Mucosa of rectum (tissue), 2 donors: Measurements from ENCODE around the gene TJP3.

Experiments used
- H3K27ac ChIP-seq, 2 donors: one replicate each; pipeline ENCODE4 v1.7.0; 2013; ENCODE audit warnings: inconsistent platforms in 2 of 2, low read depth in 2 of 2, low read length in 2 of 2
- H3K27me3 ChIP-seq, 2 donors: one replicate each; pipeline ENCODE4 v1.7.0; 2013; ENCODE audit warnings: low read length in 2 of 2; ENCODE audit not compliant: control insufficient read depth in 2 of 2, insufficient read depth in 2 of 2
- H3K36me3 ChIP-seq, 2 donors: one replicate each; pipeline ENCODE4 v1.7.0; 2013; ENCODE audit warnings: low read length in 2 of 2; ENCODE audit not compliant: control insufficient read depth in 2 of 2, insufficient read depth in 2 of 2
- H3K4me1 ChIP-seq, 2 donors: one replicate each; pipeline ENCODE4 v1.7.0; 2013; ENCODE audit warnings: low read length in 2 of 2, mild to moderate bottlenecking in 1 of 2; ENCODE audit not compliant: control insufficient read depth in 2 of 2, insufficient read depth in 2 of 2
- H3K4me3 ChIP-seq, 2 donors: one replicate each; pipeline ENCODE4 v1.7.0; 2013; ENCODE audit warnings: low read length in 2 of 2
- H3K9ac ChIP-seq, 2 donors: one replicate each; pipeline ENCODE4 v1.7.0; 2013; ENCODE audit warnings: low read length in 2 of 2, low read depth in 1 of 2, mild to moderate bottlenecking in 1 of 2
- H3K9me3 ChIP-seq, 2 donors: one replicate each; pipeline ENCODE4 v1.7.0; 2013; ENCODE audit warnings: low read length in 2 of 2; ENCODE audit not compliant: control insufficient read depth in 2 of 2
- donor health status: healthy.
- donor health status: Normal muscosa, but diverticular disease.

Gene TJP3

GRCh38 chr19:3768015-3768747 is 60.0 kb downstream of the TJP3 start:
- no peaks in the 10 kb centered on the region for H3K9me3 ChIP-seq
- no peaks in the 10 kb centered on the region for H3K27me3 ChIP-seq
- no peak overlapping the region for H3K9ac ChIP-seq
- H3K4me3 ChIP-seq: no peak overlapping the region
- no peak overlapping the region for H3K27ac ChIP-seq
- peaks cover 3% of the 10 kb centered on the region in 2 donors for H3K4me1 ChIP-seq
- peaks cover 18 to 25% of the 10 kb centered on the region in 2 donors for H3K36me3 ChIP-seq

GRCh38 chr19:3768748-3769099 is 60.5 kb downstream of the TJP3 start:
- no peaks in the 10 kb centered on the region for H3K9me3 ChIP-seq
- no peak overlapping the region for H3K27ac ChIP-seq
- no peak overlapping the region for H3K4me3 ChIP-seq
- H3K36me3 ChIP-seq: peaks cover 18 to 25% of the 10 kb centered on the region in 2 donors
- H3K27me3 ChIP-seq: no peaks in the 10 kb centered on the region
- no peaks in the 10 kb centered on the region for H3K4me1 ChIP-seq
- H3K9ac ChIP-seq: no peak overlapping the region

GRCh38 chr19:3769494-3769893 is 61.3 kb downstream of the TJP3 start:
- Histone ChIP-seq H3K9me3 (no peaks in the 10 kb centered on the region), H3K4me1 (no peaks in the 10 kb centered on the region), H3K4me3 (no peak overlapping the region), H3K36me3 (peaks cover 18 to 25% of the 10 kb centered on the region in 2 donors), H3K9ac (no peak overlapping the region), H3K27me3 (no peaks in the 10 kb centered on the region), H3K27ac (no peak overlapping the region)

- H3K27ac ChIP-seq: no peak overlapping the region
- H3K27me3 ChIP-seq: no peaks in the 10 kb centered on the region
- H3K9me3 ChIP-seq: no peaks in the 10 kb centered on the region
- H3K4me3 ChIP-seq: no peak overlapping the region
- peaks cover 14 to 21% of the 10 kb centered on the region in 2 donors for H3K36me3 ChIP-seq
- no peak overlapping the region for H3K9ac ChIP-seq
- H3K4me1 ChIP-seq: no peaks in the 10 kb centered on the region
Observed at GRCh38 chr19:3770136-3770999, 62.2 kb downstream of the TJP3 start.

- Histone ChIP-seq H3K9ac (no peak overlapping the region), H3K27me3 (no peaks in the 10 kb centered on the region), H3K27ac (no peak overlapping the region), H3K4me1 (no peaks in the 10 kb centered on the region), H3K9me3 (no peaks in the 10 kb centered on the region), H3K36me3 (peaks cover 14 to 20% of the 10 kb centered on the region in 2 donors), H3K4me3 (no peak overlapping the region)
Observed at GRCh38 chr19:3771000-3771905, 63.1 kb downstream of the TJP3 start.

GRCh38 chr19:3771906-3772455 is 63.8 kb downstream of the TJP3 start, which contains the start of gene RAX2:
Gene RAX2 (minus strand): TSS chr19:3772228. CDS start chr19:3771742, 486 bp downstream.
- H3K9ac ChIP-seq: no peak within 1 kb of the TSS
- no peak within 1 kb of the TSS for H3K27ac ChIP-seq
- peaks cover 8 to 13% of the 10 kb centered on the region in 2 donors for H3K36me3 ChIP-seq
- no peaks in the 10 kb centered on the region for H3K27me3 ChIP-seq
- no peaks in the 10 kb centered on the region for H3K9me3 ChIP-seq
- no peak within 1 kb of the TSS for H3K4me3 ChIP-seq
- H3K4me1 ChIP-seq: no peaks in the 10 kb centered on the region

- H3K4me1 ChIP-seq: no peaks in the 10 kb centered on the region
- H3K9ac ChIP-seq: no peak overlapping the region
- H3K4me3 ChIP-seq: no peak overlapping the region
- no peaks in the 10 kb centered on the region for H3K9me3 ChIP-seq
- no peak overlapping the region for H3K27ac ChIP-seq
- H3K27me3 ChIP-seq: no peaks in the 10 kb centered on the region
- no peaks in the 10 kb centered on the region for H3K36me3 ChIP-seq
Observed at GRCh38 chr19:3773814-3774515, 65.8 kb downstream of the TJP3 start.

- Histone ChIP-seq H3K9me3 (no peaks in the 10 kb centered on the region), H3K27ac (no peak overlapping the region), H3K36me3 (no peaks in the 10 kb centered on the region), H3K4me3 (no peak overlapping the region), H3K27me3 (no peaks in the 10 kb centered on the region), H3K9ac (no peak overlapping the region), H3K4me1 (no peaks in the 10 kb centered on the region)
Observed at GRCh38 chr19:3774621-3775373, 66.6 kb downstream of the TJP3 start.

- H3K4me1 ChIP-seq: no peaks in the 10 kb centered on the region
- no peak overlapping the region for H3K27ac ChIP-seq
- no peaks in the 10 kb centered on the region for H3K36me3 ChIP-seq
- H3K27me3 ChIP-seq: no peaks in the 10 kb centered on the region
- H3K4me3 ChIP-seq: no peak overlapping the region
- no peaks in the 10 kb centered on the region for H3K9me3 ChIP-seq
- H3K9ac ChIP-seq: no peak overlapping the region
Observed at GRCh38 chr19:3775374-3775711, 67.2 kb downstream of the TJP3 start.
